Kidney (tissue), 14 donors: ENCODE measurements around the gene SFMBT2. TPM values are rescaled to one million over a fixed set of nuclear protein-coding genes. Genes with fewer than 3 reads are reported as not detected.

Source experiments
- DNase-seq, 5 donors: peaks; one replicate each; pipeline ENCODE4 v3.0.0-alpha.2; 2013 to 2020
- FAIRE-seq: peaks from 2 replicates; lab custom pipeline; 2012; peaks lifted over from hg19 to GRCh38; lab: Jason Lieb, UNC
- H3K27ac ChIP-seq, 2 donors: one replicate each; pipeline ENCODE4 v1.7.0; 2013; ENCODE audit warnings: low read depth in 2 of 2, low read length in 2 of 2, inconsistent platforms in 1 of 2
- H3K27me3 ChIP-seq: one replicate; pipeline ENCODE4 v1.7.1; 2013; ENCODE audit warnings: low read length, inconsistent platforms; ENCODE audit not compliant: control insufficient read depth, insufficient read depth
- H3K36me3 ChIP-seq, 3 donors: one replicate each; pipeline versions ENCODE4 v1.7.0 to v1.7.1; 2013; ENCODE audit warnings: low read length in 3 of 3, control low read depth in 1 of 3, inconsistent platforms in 1 of 3; ENCODE audit not compliant: insufficient read depth in 3 of 3, control insufficient read depth in 2 of 3
- H3K4me1 ChIP-seq, 3 donors: one replicate each; pipeline versions ENCODE4 v1.7.0 to v1.7.1; 2013; ENCODE audit warnings: low read length in 3 of 3, inconsistent platforms in 1 of 3, low read depth in 1 of 3; ENCODE audit not compliant: control insufficient read depth in 2 of 3, insufficient read depth in 2 of 3
- H3K4me3 ChIP-seq, 3 donors: one replicate each; pipeline versions ENCODE4 v1.7.0 to v1.8.1; 2013; ENCODE audit warnings: low read length in 3 of 3, control low read depth in 1 of 3, inconsistent platforms in 1 of 3
- H3K9ac ChIP-seq, 3 donors: one replicate each; pipeline versions ENCODE4 v1.7.0 to v1.7.1; 2013; ENCODE audit warnings: low read length in 3 of 3, control low read depth in 1 of 3, inconsistent platforms in 1 of 3
- H3K9me3 ChIP-seq, 3 donors: one replicate each; pipeline versions ENCODE4 v1.7.0 to v1.7.1; 2013; ENCODE audit warnings: low read length in 3 of 3, control low read depth in 1 of 3, inconsistent platforms in 1 of 3; ENCODE audit not compliant: control insufficient read depth in 2 of 3, insufficient read depth in 1 of 3
- CTCF ChIP-seq: IDR thresholded peaks from 3 replicates; pipeline ENCODE4 v1.5.1; 2012; ENCODE audit warnings: mild to moderate bottlenecking, moderate library complexity, borderline replicate concordance; ENCODE audit not compliant: insufficient read depth; ENCODE audit errors: extremely low read depth
- intact Hi-C: fragments of 100-400 bp; cut with DNase I; formaldehyde crosslinking; loops from one replicate; pipeline ENCODE4 v1.11.1; 2022
- polyA plus RNA-seq: library from polyadenylated mRNA; stranded (reverse); fragments of 350-450 nt; fragmentation: Illumina TruSeq; extraction: RNeasy Lipid Tissue Mini Kit (QIAGEN cat#74804); gene quantifications from one replicate; pipeline ENCODE4 v1.2.3, GENCODE V29; 2014; ENCODE audit warnings: low read depth, low replicate concordance; ENCODE audit not compliant: insufficient read depth
- total RNA-seq: library from RNA; stranded (reverse); fragmentation: NEBNext Ultra II Directional; extraction: Animal tissue kit (Norgen Biotek cat#: 25700); gene quantifications from one replicate; pipeline ENCODE4 v1.2.1, GENCODE V29; 2021
- donor health status: control.
- donor health status: control.
- donor health status: control.
- donor health status: control.
- donor health status: control.
- donor health status: DM: yes; HTN: yes; CAD: no.
- donor health status: Normal renal cell carcinoma (clear cell type).

The SFMBT2 gene
- total and polyA plus RNA-seq, 2 donors from 2014 or later = 1.2 to 15.3 TPM

- intact Hi-C loops = no loop called here
Measured at GRCh38 chr10:7206412-7207100, 204.3 kb downstream of the SFMBT2 start.

DNA sequence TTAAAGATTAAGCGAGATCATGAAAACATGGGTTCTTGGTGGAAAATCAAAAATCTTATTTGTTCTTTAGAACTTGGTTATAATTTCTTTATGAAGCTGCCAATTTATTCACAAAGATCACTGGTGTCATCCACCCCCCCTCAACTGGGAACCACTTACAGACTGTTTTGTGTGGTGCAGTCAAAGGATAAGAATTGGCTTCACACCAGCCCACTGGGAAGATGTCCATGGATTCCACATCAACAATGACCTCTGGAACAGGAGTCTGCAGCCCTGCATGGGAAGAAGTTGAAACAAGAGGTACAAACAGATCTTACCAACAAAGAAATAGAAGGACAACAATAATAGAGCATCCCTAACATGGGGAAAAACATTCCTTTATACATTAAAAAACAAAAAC, 205.2 kb downstream of the SFMBT2 start:
- H3K9me3 ChIP-seq = no peaks in the 10 kb centered on the region
- no peak overlapping the region for H3K27ac ChIP-seq
- FAIRE-seq (no peak), DNase-seq (no peak)
- no peaks in the 10 kb centered on the region for H3K36me3 ChIP-seq
- TF ChIP-seq CTCF = no peak
- no peaks in the 10 kb centered on the region for H3K27me3 ChIP-seq
- intact Hi-C loops = no loop called here
- no peak overlapping the region for H3K9ac ChIP-seq
- H3K4me3 ChIP-seq = no peak overlapping the region
- H3K4me1 ChIP-seq = no peaks in the 10 kb centered on the region

More at GRCh38 chr10:7206412-7207100, 204.3 kb downstream of the SFMBT2 start:
- no peak for TF ChIP-seq CTCF
- H3K27ac ChIP-seq = no peak overlapping the region
- no peak overlapping the region for H3K4me3 ChIP-seq
- H3K27me3 ChIP-seq = no peaks in the 10 kb centered on the region
- FAIRE-seq (no peak), DNase-seq (no peak)
- no peaks in the 10 kb centered on the region for H3K4me1 ChIP-seq
- H3K36me3 ChIP-seq = no peaks in the 10 kb centered on the region
- H3K9me3 ChIP-seq = no peaks in the 10 kb centered on the region
- H3K9ac ChIP-seq = no peak overlapping the region

- Histone ChIP-seq H3K9ac (no peak overlapping the region), H3K4me3 (no peak overlapping the region), H3K27ac (no peak overlapping the region), H3K27me3 (no peaks in the 10 kb centered on the region), H3K4me1 (no peaks in the 10 kb centered on the region), H3K36me3 (no peaks in the 10 kb centered on the region), H3K9me3 (no peaks in the 10 kb centered on the region)
- no peak for FAIRE-seq
- no peak for DNase-seq
- no peak for TF ChIP-seq CTCF
- intact Hi-C loops = no loop called here
Measured at GRCh38 chr10:7202793-7203355, 208.0 kb downstream of the SFMBT2 start.
